Heart right ventricle (tissue), 16 donors: ENCODE data around the gene SLC35B2. TPM values are rescaled to one million over a fixed set of nuclear protein-coding genes. Genes with fewer than 3 reads are reported as not detected.
A peak's percentile ranks its signal among the peaks of the same experiment; 100 is the strongest.

Source experiments
- ATAC-seq, 8 donors: fragments of 200-7000 bp; cut with Tn5 transposase; one replicate each; pipeline ENCODE4 v1.9.1; 2020; ENCODE audit warnings: mild to moderate bottlenecking in 8 of 8, moderate library complexity in 8 of 8, moderate number of reproducible peaks in 1 of 8
- DNase-seq, 2 donors: peaks; one replicate each; pipeline ENCODE4 v3.0.0-alpha.2; 2020
- H3K27ac ChIP-seq, 10 donors: fragments of 200-600 bp; sonication (generic) in 2 of 10; one replicate each; pipeline versions ENCODE4 v1.5.0 to v1.8.0; 2020 to 2022; ENCODE audit warnings: mild to moderate bottlenecking in 3 of 10
- H3K27me3 ChIP-seq, 7 donors: fragments of 200-600 bp; one replicate each; pipeline ENCODE4 v1.8.0; 2021 to 2022; ENCODE audit warnings: mild to moderate bottlenecking in 2 of 7
- H3K36me3 ChIP-seq, 9 donors: fragments of 200-600 bp; sonication (generic) in 1 of 9; one replicate each; pipeline versions ENCODE4 v1.5.0 to v1.8.0; 2020 to 2022; ENCODE audit warnings: mild to moderate bottlenecking in 2 of 9
- H3K4me1 ChIP-seq, 9 donors: fragments of 200-600 bp; sonication (generic) in 1 of 9; one replicate each; pipeline versions ENCODE4 v1.5.0 to v1.8.0; 2020 to 2022; ENCODE audit warnings: mild to moderate bottlenecking in 4 of 9
- H3K4me3 ChIP-seq, 10 donors: fragments of 200-600 bp; sonication (generic) in 2 of 10; one replicate each; pipeline versions ENCODE4 v1.5.0 to v1.8.0; 2020 to 2022; ENCODE audit warnings: mild to moderate bottlenecking in 7 of 10, moderate library complexity in 2 of 10
- H3K9me3 ChIP-seq, 11 donors: fragments of 200-600 bp in 10 of 11; sonication (generic) in 2 of 11; one replicate each; pipeline versions ENCODE4 v1.5.0 to v1.8.0; 2013 to 2022; ENCODE audit warnings: mild to moderate bottlenecking in 2 of 11, control low read depth in 1 of 11, moderate library complexity in 1 of 11
- CTCF ChIP-seq, 9 donors: fragments of 200-600 bp; sonication (generic) in 2 of 9; IDR thresholded peaks; one replicate each; pipeline versions ENCODE4 v1.5.0 to v1.8.0; 2021 to 2022; ENCODE audit warnings: antibody characterized with exemption in 9 of 9, mild to moderate bottlenecking in 5 of 9, moderate library complexity in 1 of 9
- WGBS, 2 donors: extraction: QIAGEN DNeasy Blood & Tissue Kit; methylation state at CpG; one replicate each; pipeline ENCODE4 v1.1.7; 2013; ENCODE audit warnings: inconsistent platforms in 1 of 2; 5-methylcytosine and 5-hydroxymethylcytosine counted together
- intact Hi-C, 10 donors: fragments of 100-400 bp; cut with DNase I; formaldehyde crosslinking; loops; one replicate each; pipeline versions ENCODE4 v1.11.1 to v1.14.2; 2022
- polyA plus RNA-seq, 2 donors: library from polyadenylated mRNA; stranded (reverse); fragments of 200-250 nt; gene quantifications; one replicate each; pipeline ENCODE4 v1.2.3, GENCODE V29; 2013
- total RNA-seq, 10 donors: library from RNA; stranded (reverse); fragmentation: NEBNext Ultra II Directional in 3 of 10; extraction: Animal tissue kit (Norgen Biotek cat#: 25700) in 3 of 10; gene quantifications; one replicate each; pipeline versions ENCODE4 v1.2.1 to v1.2.4, GENCODE V29; 2021 to 2023
- donor health status: Arrhythmogenic right ventricular cardiomyopathy.
- donor health status: ischemic (EF 13 %, LVEDD 7.1; RV severe dilation, severe dysfunction).
- donor health status: healthy with polysubstance abuse.
- donor health status: DM: no; HTN: yes; CAD: no.
- donor health status: DM: no; HTN: no; CAD: no.
- donor health status: ischemic (EF 25% LVEDD 6.9; RV normal size, moderate dysfunction).
- donor health status: ischemic (EF 25% LVEDD 5.7; RV mildly dilated, moderate dysfunction).
- donor health status: healthy.
- donor health status: DM: yes; HTN: yes; CAD: no.
- donor health status: Ischemic cardiomyopathy.
- donor health status: ischemic (EF 35%, LVEDD 5.7; RV mildly dilated, moderate dysfunction).
- donor health status: nonischemic (EF 11% LVEDD 7.7; RV severe dilation, severe dysfunction).
- donor health status: DM: yes; HTN: yes; CAD: no.
- donor health status: PGD.
- donor health status: ischemic (EF 29% LVEDD 5.4; RV normal size, mild dysfunction).
- donor health status: nonischemic (EF 23%, LVEDD 6.1; RV moderate dilation, normal function).

The SLC35B2 gene
- total and polyA plus RNA-seq, 12 donors = 9.1 to 29.8 (median 23.7) TPM

- Histone ChIP-seq H3K9me3 (no peaks in the 10 kb centered on the region), H3K4me1 (peaks cover 12 to 78% (median 41%) of the 10 kb centered on the region in 9 donors), H3K27me3 (no peaks in the 10 kb centered on the region), H3K27ac (no peak overlapping the region), H3K36me3 (peaks cover 6 to 79% (median 57%) of the 10 kb centered on the region in 9 donors), H3K4me3 (no peak overlapping the region)
- intact Hi-C loops = loop anchor here in 4 of 10 donors (5.0 to 10.0 kb wide), 3 partner anchors 82 to 160 kb away; no protein-coding TSS in a partner anchor
- no peak for DNase-seq
- WGBS, 2 donors = 75 to 77% methylated on average over 12 of the region's 12 CpGs
- ATAC-seq = no peak
- no peak for TF ChIP-seq CTCF (IDR thresholded peaks at IDR 0.05)
Observed at GRCh38 chr6:44254191-44255104, 2.9 kb downstream of the SLC35B2 start.

GRCh38 chr6:44253307-44254101 lies 3.8 kb downstream of the SLC35B2 start:
- DNase-seq (no peak), ATAC-seq (no peak)
- no peaks in the 10 kb centered on the region for H3K27me3 ChIP-seq
- H3K9me3 ChIP-seq = no peaks in the 10 kb centered on the region
- no peak overlapping the region for H3K27ac ChIP-seq
- 68% methylated on average over 10 of the region's 10 CpGs for WGBS, 2 donors
- H3K36me3 ChIP-seq = peaks cover 6 to 81% (median 66%) of the 10 kb centered on the region in 9 donors
- H3K4me3 ChIP-seq = no peak overlapping the region
- TF ChIP-seq CTCF (IDR thresholded peaks at IDR 0.05) = peak in 8 of 9 donors; percentile 10 to 54 (median 44)
- H3K4me1 ChIP-seq = peaks cover 17 to 87% (median 49%) of the 10 kb centered on the region in 9 donors
- intact Hi-C loops = loop anchor here in 1 of 10 donors (10.0 kb wide), 1 partner anchor 159 kb away; no protein-coding TSS in a partner anchor

- Histone ChIP-seq H3K27ac (no peak overlapping the region), H3K27me3 (no peaks in the 10 kb centered on the region), H3K4me3 (no peak overlapping the region), H3K9me3 (no peaks in the 10 kb centered on the region), H3K36me3 (peaks cover 6 to 86% (median 66%) of the 10 kb centered on the region in 9 donors), H3K4me1 (peaks cover 14 to 84% (median 54%) of the 10 kb centered on the region in 9 donors)
- intact Hi-C loops = loop anchor here in 1 of 10 donors (10.0 kb wide), 1 partner anchor 157 kb away; no protein-coding TSS in a partner anchor
- DNase-seq (no peak), ATAC-seq (no peak)
- 90 to 92% methylated on average over 14 of the region's 14 CpGs for WGBS, 2 donors
- no peak for TF ChIP-seq CTCF (IDR thresholded peaks at IDR 0.05)
Observed at GRCh38 chr6:44251576-44252524, 5.5 kb downstream of the SLC35B2 start.
